Measurements from ENCODE around the gene PHACTR1. TPM values are rescaled to one million over a fixed set of nuclear protein-coding genes. Genes with fewer than 3 reads are reported as not detected.

The PHACTR1 gene
- total and polyA plus RNA-seq, 2 donors (not counting 1 experiment from before 2014, with no cell fraction given): 0.60 to 1.2 TPM

GRCh38 chr6:13183415-13184088, 467.0 kb downstream of the PHACTR1 start:
- TF ChIP-seq EZH2 (IDR thresholded peaks at IDR 0.05; ENCODE audit: low read length, missing control alignments) (no peak), CTCF (conservative IDR thresholded peaks at IDR 0.05 in 1 of 2, IDR thresholded peaks at IDR 0.05 in 1 of 2; ENCODE audit: low read depth in 1 of 2, low read length in 2 of 2) (no peak)
- Histone ChIP-seq H4K20me1 (ENCODE audit: control insufficient read depth, extremely low read depth, insufficient read depth, low read length) (no peaks in the 10 kb centered on the region), H3K9ac (ENCODE audit: insufficient read depth, low read length) (no peak overlapping the region), H3K79me2 (ENCODE audit: control insufficient read depth, insufficient read depth, low read length) (no peaks in the 10 kb centered on the region), H3K4me2 (ENCODE audit: extremely low read depth, insufficient read depth, low read length) (no peak overlapping the region), H3K4me3 (replicated peaks in 1 of 4; ENCODE audit: control extremely low read depth in 1 of 4, insufficient read depth in 1 of 4, low read depth in 3 of 4, low read length in 4 of 4) (no peak overlapping the region), H3K27me3 (ENCODE audit: control insufficient read depth, insufficient read depth, low read length) (no peaks in the 10 kb centered on the region), H3K4me1 (ENCODE audit: control insufficient read depth, extremely low read depth, insufficient read depth, low read length) (no peaks in the 10 kb centered on the region), H3K27ac (ENCODE audit: insufficient read depth, low read length) (no peak overlapping the region), H3K9me3 (ENCODE audit: control insufficient read depth, insufficient read depth, low read depth, low read length) (no peaks in the 10 kb centered on the region), H2AFZ (ENCODE audit: low read length) (no peak overlapping the region), H3K36me3 (ENCODE audit: control insufficient read depth, insufficient read depth, low read length) (no peaks in the 10 kb centered on the region)
- DNase-seq (ENCODE audit: low read depth in 2 of 2): no peak

- Histone ChIP-seq H3K36me3 (ENCODE audit: control insufficient read depth, insufficient read depth, low read length) (no peaks in the 10 kb centered on the region), H3K4me3 (replicated peaks in 1 of 4; ENCODE audit: control extremely low read depth in 1 of 4, insufficient read depth in 1 of 4, low read depth in 3 of 4, low read length in 4 of 4) (no peak overlapping the region), H3K4me2 (ENCODE audit: extremely low read depth, insufficient read depth, low read length) (no peak overlapping the region), H4K20me1 (ENCODE audit: control insufficient read depth, extremely low read depth, insufficient read depth, low read length) (no peaks in the 10 kb centered on the region), H3K27me3 (ENCODE audit: control insufficient read depth, insufficient read depth, low read length) (no peaks in the 10 kb centered on the region), H3K27ac (ENCODE audit: insufficient read depth, low read length) (no peak overlapping the region), H2AFZ (ENCODE audit: low read length) (no peak overlapping the region), H3K9ac (ENCODE audit: insufficient read depth, low read length) (no peak overlapping the region), H3K4me1 (ENCODE audit: control insufficient read depth, extremely low read depth, insufficient read depth, low read length) (no peaks in the 10 kb centered on the region), H3K9me3 (ENCODE audit: control insufficient read depth, insufficient read depth, low read depth, low read length) (no peaks in the 10 kb centered on the region), H3K79me2 (ENCODE audit: control insufficient read depth, insufficient read depth, low read length) (no peaks in the 10 kb centered on the region)
- TF ChIP-seq EZH2 (IDR thresholded peaks at IDR 0.05; ENCODE audit: low read length, missing control alignments) (no peak), CTCF (conservative IDR thresholded peaks at IDR 0.05 in 1 of 2, IDR thresholded peaks at IDR 0.05 in 1 of 2; ENCODE audit: low read depth in 1 of 2, low read length in 2 of 2) (no peak)
- DNase-seq (ENCODE audit: low read depth in 2 of 2): no peak
Observed at GRCh38 chr6:13184089-13184468, 467.5 kb downstream of the PHACTR1 start.

- no peak for DNase-seq (ENCODE audit: low read depth in 2 of 2)
- H3K4me1 ChIP-seq (ENCODE audit: control insufficient read depth, extremely low read depth, insufficient read depth, low read length): no peaks in the 10 kb centered on the region
- no peak overlapping the region for H3K27ac ChIP-seq (ENCODE audit: insufficient read depth, low read length)
- no peaks in the 10 kb centered on the region for H3K9me3 ChIP-seq (ENCODE audit: control insufficient read depth, insufficient read depth, low read depth, low read length)
- no peaks in the 10 kb centered on the region for H4K20me1 ChIP-seq (ENCODE audit: control insufficient read depth, extremely low read depth, insufficient read depth, low read length)
- H3K4me2 ChIP-seq (ENCODE audit: extremely low read depth, insufficient read depth, low read length): no peak overlapping the region
- TF ChIP-seq EZH2 (IDR thresholded peaks at IDR 0.05; ENCODE audit: low read length, missing control alignments) (no peak), CTCF (conservative IDR thresholded peaks at IDR 0.05 in 1 of 2, IDR thresholded peaks at IDR 0.05 in 1 of 2; ENCODE audit: low read depth in 1 of 2, low read length in 2 of 2) (no peak)
- no peaks in the 10 kb centered on the region for H3K27me3 ChIP-seq (ENCODE audit: control insufficient read depth, insufficient read depth, low read length)
- H2AFZ ChIP-seq (ENCODE audit: low read length): no peak overlapping the region
- no peak overlapping the region for H3K4me3 ChIP-seq (replicated peaks in 1 of 4; ENCODE audit: control extremely low read depth in 1 of 4, insufficient read depth in 1 of 4, low read depth in 3 of 4, low read length in 4 of 4)
- no peak overlapping the region for H3K9ac ChIP-seq (ENCODE audit: insufficient read depth, low read length)
- no peaks in the 10 kb centered on the region for H3K79me2 ChIP-seq (ENCODE audit: control insufficient read depth, insufficient read depth, low read length)
- H3K36me3 ChIP-seq (ENCODE audit: control insufficient read depth, insufficient read depth, low read length): no peaks in the 10 kb centered on the region
Observed at GRCh38 chr6:13184547-13184946, 468.0 kb downstream of the PHACTR1 start.

Data from fibroblast of lung (primary cell).